Activated T-cell treated with anti-CD3 and anti-CD28 coated beads for 48 hours (primary cell): ENCODE results near the gene DLGAP1.

Experiments used
- DNase-seq: peaks from one replicate; pipeline ENCODE4 v3.0.0-alpha.2; 2020; ENCODE audit warnings: low read depth

The DLGAP1 gene

GRCh38 chr18:3450012-3450798 lies 1004.9 kb downstream of the DLGAP1 start, which contains the start of gene TGIF1:
TSS of gene TGIF1 (plus strand) at chr18:3450172. CDS start at chr18:3450490, 318 bp downstream.
- peak; percentile 44 for DNase-seq

- no peak for DNase-seq
Observed at GRCh38 chr18:3449512-3450011, 1005.5 kb downstream of the DLGAP1 start.

- peak; percentile 74 for DNase-seq
Observed at GRCh38 chr18:3448838-3449511, 1006.1 kb downstream of the DLGAP1 start.

GRCh38 chr18:3447895-3448837 lies 1006.9 kb downstream of the DLGAP1 start:
- DNase-seq, result peak; percentile 85

GRCh38 chr18:3447068-3447894 lies 1007.8 kb downstream of the DLGAP1 start:
- DNase-seq, result peak; percentile 14
